Progenitor cell of endocrine pancreas (in vitro differentiated cells): Measurements from ENCODE around the gene HIRA. TPM values are rescaled to one million over a fixed set of nuclear protein-coding genes. Genes with fewer than 3 reads are reported as not detected.

Source experiments
- DNase-seq: peaks from one replicate; pipeline ENCODE4 v3.0.0; 2021; ENCODE audit warnings: low spot score; ENCODE audit not compliant: unreplicated experiment
- H3K27ac Mint-ChIP-seq: 2 replicates; pipeline ENCODE4 v1.8.0; 2021; ENCODE audit warnings: mild to moderate bottlenecking, moderate library complexity, mixed read lengths
- H3K27me3 Mint-ChIP-seq: 2 replicates; pipeline ENCODE4 v1.8.0; 2021; ENCODE audit warnings: mixed read lengths
- H3K36me3 Mint-ChIP-seq: 2 replicates; pipeline ENCODE4 v1.8.0; 2022; ENCODE audit warnings: mixed read lengths; ENCODE audit not compliant: insufficient read depth
- H3K4me1 Mint-ChIP-seq: 2 replicates; pipeline ENCODE4 v1.8.0; 2021; ENCODE audit warnings: low read depth, mixed read lengths
- H3K4me3 Mint-ChIP-seq: 2 replicates; pipeline ENCODE4 v1.8.0; 2021; ENCODE audit warnings: low read depth, mild to moderate bottlenecking, moderate library complexity, mixed read lengths
- H3K9me3 Mint-ChIP-seq: 2 replicates; pipeline ENCODE4 v1.8.0; 2021; ENCODE audit warnings: low read depth, mixed read lengths
- total RNA-seq: library from RNA; stranded (reverse); gene quantifications from 2 replicates; pipeline ENCODE4 v1.2.1, GENCODE V29; 2021
- TF ChIP-seq, protein P1 (sequence below): fragments of 200-600 bp; sonication (generic); IDR thresholded peaks from one replicate; pipeline ENCODE4 v1.5.0; 2021; ENCODE audit warnings: antibody characterized with exemption, mild to moderate bottlenecking; ENCODE audit not compliant: unreplicated experiment

Gene HIRA
- total RNA-seq, 1 donor from 2014 or later: 45.3 TPM

DNA sequence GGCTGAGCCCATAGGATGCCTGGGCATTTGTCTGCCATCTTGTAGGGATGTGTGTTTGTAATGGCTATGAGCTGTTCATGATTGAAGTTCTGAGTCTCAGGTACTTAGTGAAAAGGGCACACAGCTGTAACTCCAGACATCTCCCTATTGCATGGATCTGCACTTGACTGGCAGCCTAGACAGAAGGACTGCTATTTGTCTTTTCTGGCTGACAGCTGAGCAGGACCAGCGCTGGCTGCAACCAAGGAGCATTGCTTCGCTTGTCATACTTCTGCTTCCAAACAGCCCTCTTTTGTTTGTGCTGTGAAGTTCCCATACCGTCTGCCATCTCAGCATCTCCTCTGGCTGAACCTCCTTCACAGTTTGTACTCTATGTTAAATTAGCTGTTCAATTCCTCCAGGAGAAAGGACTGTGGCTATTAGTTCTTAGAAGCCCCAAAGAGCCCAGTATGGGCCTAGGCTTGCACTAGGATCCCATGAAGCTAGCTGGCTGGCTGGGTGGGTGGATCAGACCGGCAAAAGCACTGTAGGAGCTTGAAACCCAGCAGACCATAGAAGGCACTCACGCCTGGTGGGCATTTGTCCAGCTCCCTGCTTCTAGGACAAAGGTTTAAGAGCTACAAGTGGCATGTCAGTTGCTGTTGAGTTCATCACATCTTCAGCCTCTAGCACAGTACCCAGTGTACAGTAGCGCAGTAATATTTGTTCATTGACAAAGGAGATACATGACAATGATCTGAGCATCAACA is 20.4 kb downstream of the HIRA start:
- TF ChIP-seq, protein P1, sequence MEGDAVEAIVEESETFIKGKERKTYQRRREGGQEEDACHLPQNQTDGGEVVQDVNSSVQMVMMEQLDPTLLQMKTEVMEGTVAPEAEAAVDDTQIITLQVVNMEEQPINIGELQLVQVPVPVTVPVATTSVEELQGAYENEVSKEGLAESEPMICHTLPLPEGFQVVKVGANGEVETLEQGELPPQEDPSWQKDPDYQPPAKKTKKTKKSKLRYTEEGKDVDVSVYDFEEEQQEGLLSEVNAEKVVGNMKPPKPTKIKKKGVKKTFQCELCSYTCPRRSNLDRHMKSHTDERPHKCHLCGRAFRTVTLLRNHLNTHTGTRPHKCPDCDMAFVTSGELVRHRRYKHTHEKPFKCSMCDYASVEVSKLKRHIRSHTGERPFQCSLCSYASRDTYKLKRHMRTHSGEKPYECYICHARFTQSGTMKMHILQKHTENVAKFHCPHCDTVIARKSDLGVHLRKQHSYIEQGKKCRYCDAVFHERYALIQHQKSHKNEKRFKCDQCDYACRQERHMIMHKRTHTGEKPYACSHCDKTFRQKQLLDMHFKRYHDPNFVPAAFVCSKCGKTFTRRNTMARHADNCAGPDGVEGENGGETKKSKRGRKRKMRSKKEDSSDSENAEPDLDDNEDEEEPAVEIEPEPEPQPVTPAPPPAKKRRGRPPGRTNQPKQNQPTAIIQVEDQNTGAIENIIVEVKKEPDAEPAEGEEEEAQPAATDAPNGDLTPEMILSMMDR: no peak
- DNase-seq: no peak
- H3K4me3 Mint-ChIP-seq: no peak overlapping the region
- H3K27ac Mint-ChIP-seq: no peak overlapping the region
- H3K9me3 Mint-ChIP-seq: no peaks in the 10 kb centered on the region
- H3K27me3 Mint-ChIP-seq: no peaks in the 10 kb centered on the region
- H3K36me3 Mint-ChIP-seq: peaks cover 5% of the 10 kb centered on the region
- H3K4me1 Mint-ChIP-seq: no peaks in the 10 kb centered on the region

DNA sequence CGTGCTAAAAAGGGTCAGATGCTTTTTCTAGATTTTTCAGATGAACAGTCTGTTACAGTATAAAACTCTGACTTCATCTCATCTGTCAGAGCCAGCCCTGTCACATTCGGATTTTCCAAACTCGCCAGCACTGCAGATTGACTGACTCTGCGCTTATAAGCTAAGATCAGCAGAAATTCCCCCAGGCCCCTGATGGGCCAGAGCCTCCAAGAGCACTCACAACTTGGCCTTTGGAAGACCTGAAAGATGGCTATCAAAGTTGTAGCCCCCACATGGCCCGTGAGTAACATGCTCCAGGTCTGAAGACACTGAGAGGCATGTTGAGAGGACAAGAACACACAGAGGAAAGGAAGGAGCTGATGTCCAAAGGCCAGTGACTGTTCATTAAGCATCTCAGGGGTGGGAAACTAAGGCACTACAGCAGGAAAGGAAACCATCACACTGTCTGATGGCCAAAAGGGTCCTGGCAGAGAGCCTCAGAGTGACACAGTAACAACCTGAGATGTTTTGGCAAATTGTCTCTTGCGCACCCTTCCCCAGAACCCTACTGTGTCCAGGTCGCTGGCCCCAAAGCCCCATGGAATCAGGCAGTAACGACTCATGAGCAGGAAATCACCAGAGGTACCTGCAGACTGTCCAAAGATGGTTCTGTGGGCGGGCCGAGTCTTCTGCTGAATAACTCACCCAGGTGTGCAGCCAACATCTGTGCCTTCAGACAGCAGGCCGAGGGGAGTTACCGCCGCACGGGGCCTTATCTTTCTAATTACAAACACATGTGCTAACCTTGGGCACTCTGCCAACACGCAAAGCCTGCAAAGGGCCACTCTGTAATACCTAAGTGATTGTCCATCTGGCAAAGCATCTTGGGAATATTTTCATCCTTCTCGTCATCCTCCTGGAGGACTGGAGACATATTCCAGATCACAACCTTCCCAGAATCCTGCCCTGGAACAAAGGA is 23.6 kb downstream of the HIRA start:
- Mint-ChIP-seq H3K27ac (no peak overlapping the region), H3K9me3 (no peaks in the 10 kb centered on the region), H3K4me1 (no peaks in the 10 kb centered on the region), H3K27me3 (no peaks in the 10 kb centered on the region), H3K4me3 (no peak overlapping the region), H3K36me3 (peaks cover 9% of the 10 kb centered on the region)
- TF ChIP-seq, protein P1: no peak
- no peak for DNase-seq

DNA sequence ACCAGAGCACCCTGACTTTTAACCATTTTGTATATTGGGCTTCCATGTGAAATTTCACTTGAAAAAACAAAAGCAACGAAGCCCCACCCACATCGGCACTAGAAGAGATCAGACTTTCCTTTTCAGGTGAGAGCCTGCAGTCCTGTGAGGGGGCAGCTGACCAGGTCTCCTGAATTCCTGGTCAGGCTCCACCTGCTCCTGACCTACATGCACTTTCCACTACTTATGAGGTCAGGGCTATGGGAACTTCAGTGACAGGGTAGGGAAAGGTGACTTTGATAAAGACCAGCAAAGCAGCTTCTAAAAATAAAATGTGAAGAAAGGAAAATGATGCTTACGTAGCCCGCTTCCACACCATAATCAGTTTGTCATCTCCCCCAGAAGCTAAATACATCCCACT is 24.7 kb downstream of the HIRA start:
- TF ChIP-seq, protein P1: no peak
- no peak for DNase-seq
- Mint-ChIP-seq H3K27ac (no peak overlapping the region), H3K27me3 (no peaks in the 10 kb centered on the region), H3K36me3 (peaks cover 9% of the 10 kb centered on the region), H3K4me1 (no peaks in the 10 kb centered on the region), H3K4me3 (no peak overlapping the region), H3K9me3 (no peaks in the 10 kb centered on the region)

DNA sequence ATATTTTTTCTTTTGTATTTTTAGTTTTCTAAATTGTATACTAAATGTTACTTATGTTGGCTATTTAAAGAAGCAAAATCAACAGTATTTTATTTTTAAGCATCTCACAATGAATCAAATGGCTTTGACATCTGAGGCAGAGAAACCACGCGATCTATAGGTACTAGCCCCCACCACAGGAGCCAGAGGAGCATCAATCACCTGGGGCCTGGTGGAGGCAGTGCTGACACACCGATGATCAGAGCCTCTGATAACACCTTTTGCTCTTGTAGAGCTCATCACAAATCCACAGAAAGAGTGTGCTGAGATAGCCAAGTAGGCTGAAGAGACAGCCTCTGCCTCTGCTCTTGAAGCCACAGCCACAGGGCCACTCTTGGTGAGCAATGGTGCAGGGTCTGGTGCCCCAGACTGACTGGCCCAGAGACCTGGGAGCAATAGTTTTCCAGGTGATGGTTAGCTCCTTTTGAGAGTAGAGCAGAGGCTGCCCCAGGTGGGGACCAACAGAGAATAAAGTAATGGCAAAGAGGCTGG is 25.2 kb downstream of the HIRA start:
- Mint-ChIP-seq H3K4me3 (no peak overlapping the region), H3K36me3 (peaks cover 9% of the 10 kb centered on the region), H3K27me3 (no peaks in the 10 kb centered on the region), H3K4me1 (no peaks in the 10 kb centered on the region), H3K9me3 (no peaks in the 10 kb centered on the region), H3K27ac (no peak overlapping the region)
- no peak for DNase-seq
- TF ChIP-seq, protein P1: no peak

DNA sequence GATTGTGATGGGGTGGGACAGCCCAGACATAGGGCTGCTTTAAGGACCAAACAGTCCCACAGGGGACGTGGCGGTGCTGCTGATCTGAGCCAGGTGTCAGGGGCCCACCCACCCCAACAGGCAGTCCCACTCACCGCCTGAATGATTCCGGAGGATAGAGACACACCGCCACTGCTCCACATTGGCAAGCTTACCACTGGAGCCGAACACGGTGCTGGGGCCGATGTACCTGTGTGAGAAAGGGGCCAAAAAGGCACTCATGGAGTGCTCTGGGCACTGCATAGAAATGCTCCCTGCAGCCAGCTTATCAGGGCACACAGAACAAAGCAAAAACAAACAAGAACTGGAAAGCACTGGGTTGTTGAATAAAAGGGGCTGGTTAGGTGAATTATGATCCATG is 25.9 kb downstream of the HIRA start:
- Mint-ChIP-seq H3K27ac (no peak overlapping the region), H3K4me1 (no peaks in the 10 kb centered on the region), H3K36me3 (peaks cover 11% of the 10 kb centered on the region), H3K9me3 (no peaks in the 10 kb centered on the region), H3K27me3 (no peaks in the 10 kb centered on the region), H3K4me3 (no peak overlapping the region)
- no peak for DNase-seq
- TF ChIP-seq, protein P1: no peak
